Muscle of back (tissue), 13 donors: Measurements from ENCODE around the gene ADGRG7. TPM values are rescaled to one million over a fixed set of nuclear protein-coding genes. Genes with fewer than 3 reads are reported as not detected.
"Not testable (repeated sequence)": the region's sequence is repeated elsewhere in the genome, so short reads cannot be mapped to it uniquely, and the experiment has no call there.

Source experiments
- DNase-seq, 3 donors: peaks; one replicate each; pipeline versions ENCODE4 v3.0.0 to v3.0.0-alpha.2; 2013
- long read RNA-seq, 9 donors: transcript quantifications; one replicate each; lab custom pipeline, GENCODE V29; 2026
- polyA plus RNA-seq, 10 donors: library from polyadenylated mRNA; unstranded; fragments of 120-200 nt; gene quantifications; one replicate each; pipeline ENCODE4 v1.2.1, GENCODE V29; 2013; ENCODE audit not compliant: insufficient read length in 10 of 10

The ADGRG7 gene
- polyA plus RNA-seq, result under 1 TPM in 1 of 10 donors, not detected in 9; 0.04 TPM
- long read RNA-seq, donor 1, result 0 reads
- long read RNA-seq, donor 2, result 0 reads
- long read RNA-seq, donor 3, result 0 reads
- long read RNA-seq, donor 4, result 0 reads
- long read RNA-seq, donor 5, result 0 reads
- long read RNA-seq, donor 6, result 0 reads
- long read RNA-seq, donor 7, result 0 reads
- long read RNA-seq, donor 8, result 0 reads
- long read RNA-seq, donor 9, result 0 reads

- no peak for DNase-seq
These were observed at the start of gene ADGRG7 for GRCh38 chr3:100609305-100609704. ADGRG7 (plus strand) TSS chr3:100609601; CDS start chr3:100609857, 256 bp downstream.

GRCh38 chr3:100560426-100560825 is 49.0 kb upstream of the ADGRG7 start:
- DNase-seq, result no peak

- peak in 2 of 3 donors; percentile 14 to 47 for DNase-seq
These were observed 47.8 kb upstream of the ADGRG7 start for GRCh38 chr3:100561459-100562158.

GRCh38 chr3:100562224-100562857 is 47.1 kb upstream of the ADGRG7 start:
- no peak for DNase-seq

GRCh38 chr3:100563228-100563627 is 46.2 kb upstream of the ADGRG7 start:
- DNase-seq, result no peak

- no peak for DNase-seq
These were observed 45.7 kb upstream of the ADGRG7 start for GRCh38 chr3:100563652-100564211.

- DNase-seq, result no peak
These were observed 38.6 kb upstream of the ADGRG7 start for GRCh38 chr3:100570811-100571210.

GRCh38 chr3:100574536-100574935 is 34.9 kb upstream of the ADGRG7 start:
- DNase-seq, result no peak

GRCh38 chr3:100575704-100576103 is 33.7 kb upstream of the ADGRG7 start:
- no peak for DNase-seq

GRCh38 chr3:100577382-100578008 is 31.9 kb upstream of the ADGRG7 start:
- DNase-seq, result no peak

GRCh38 chr3:100578646-100579045 is 30.8 kb upstream of the ADGRG7 start:
- no peak for DNase-seq

- no peak for DNase-seq
These were observed 29.3 kb upstream of the ADGRG7 start for GRCh38 chr3:100580147-100580546.

GRCh38 chr3:100581650-100582049 is 27.8 kb upstream of the ADGRG7 start:
- no peak for DNase-seq

GRCh38 chr3:100582157-100582556 is 27.2 kb upstream of the ADGRG7 start:
- DNase-seq, result not testable (repeated sequence)

GRCh38 chr3:100584101-100584660 is 25.2 kb upstream of the ADGRG7 start:
- no peak for DNase-seq

- DNase-seq, result no peak
These were observed 22.6 kb upstream of the ADGRG7 start for GRCh38 chr3:100586832-100587231.

- no peak for DNase-seq
These were observed 21.1 kb upstream of the ADGRG7 start for GRCh38 chr3:100588251-100588650.

- peak; percentile 74 to 86 (median 83) for DNase-seq
These were observed 19.1 kb upstream of the ADGRG7 start for GRCh38 chr3:100590114-100590839.

- DNase-seq, result no peak
These were observed 18.6 kb upstream of the ADGRG7 start for GRCh38 chr3:100590840-100591147.

GRCh38 chr3:100591411-100591810 is 18.0 kb upstream of the ADGRG7 start:
- no peak for DNase-seq
